Skin of body (tissue), 2 donors: ENCODE data around the gene CDC42BPB. TPM values are rescaled to one million over a fixed set of nuclear protein-coding genes. Genes with fewer than 3 reads are reported as not detected.
"Not testable (repeated sequence)": the region's sequence is repeated elsewhere in the genome, so short reads cannot be mapped to it uniquely, and the experiment has no call there.

Source experiments
- DNase-seq: peaks from one replicate; lab custom pipeline; 2025; lab: John Stamatoyannopoulos, UW
- total RNA-seq: library from RNA; depleted of rRNA; stranded (reverse); fragments of >200 nt; gene quantifications from one replicate; pipeline ENCODE4 v1.2.3, GENCODE V29; 2014

CDC42BPB gene
- total RNA-seq, 1 donor from 2014 or later = 61.6 TPM

DNA sequence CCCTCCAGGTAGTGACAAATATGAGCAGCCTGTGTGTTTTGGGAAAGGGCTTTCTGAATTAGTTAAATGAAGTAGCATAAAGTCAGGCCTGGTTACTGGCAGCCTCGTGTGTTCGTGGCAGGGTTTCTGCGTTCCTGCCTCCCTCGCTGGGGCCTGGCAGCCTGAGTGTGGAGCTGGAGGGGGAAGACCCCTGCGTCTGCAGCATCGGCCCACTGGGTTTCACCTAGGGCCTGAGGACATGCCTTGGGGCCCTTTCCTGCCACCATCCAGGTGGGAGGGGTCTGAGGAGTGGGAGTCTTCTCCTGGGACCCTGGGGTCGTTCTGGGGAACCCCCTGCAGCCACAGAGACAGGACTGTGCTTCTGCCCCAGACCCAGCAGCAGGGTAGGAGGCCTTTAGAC, 155.3 kb downstream of the CDC42BPB start:
- no peak for DNase-seq

DNA sequence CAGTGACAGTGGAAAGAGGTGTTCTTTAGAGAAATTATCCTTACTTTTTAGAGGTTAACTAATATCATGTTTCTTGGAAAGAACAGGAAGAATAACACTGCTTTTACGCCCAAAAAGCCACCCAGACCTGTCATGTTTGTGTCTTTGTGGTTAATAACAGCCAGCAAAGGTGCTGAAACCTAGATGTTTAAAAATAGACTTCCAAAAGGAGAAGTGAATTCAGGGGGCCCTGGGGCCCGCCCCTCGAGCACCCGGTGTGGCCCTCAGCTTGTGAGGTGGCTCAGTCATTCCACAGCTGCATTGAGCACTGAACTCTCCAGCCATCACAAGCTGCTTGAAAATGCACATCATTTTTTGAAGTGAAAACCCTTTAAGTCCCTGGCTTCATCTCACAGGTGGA, 155.7 kb downstream of the CDC42BPB start:
- no peak for DNase-seq

DNA sequence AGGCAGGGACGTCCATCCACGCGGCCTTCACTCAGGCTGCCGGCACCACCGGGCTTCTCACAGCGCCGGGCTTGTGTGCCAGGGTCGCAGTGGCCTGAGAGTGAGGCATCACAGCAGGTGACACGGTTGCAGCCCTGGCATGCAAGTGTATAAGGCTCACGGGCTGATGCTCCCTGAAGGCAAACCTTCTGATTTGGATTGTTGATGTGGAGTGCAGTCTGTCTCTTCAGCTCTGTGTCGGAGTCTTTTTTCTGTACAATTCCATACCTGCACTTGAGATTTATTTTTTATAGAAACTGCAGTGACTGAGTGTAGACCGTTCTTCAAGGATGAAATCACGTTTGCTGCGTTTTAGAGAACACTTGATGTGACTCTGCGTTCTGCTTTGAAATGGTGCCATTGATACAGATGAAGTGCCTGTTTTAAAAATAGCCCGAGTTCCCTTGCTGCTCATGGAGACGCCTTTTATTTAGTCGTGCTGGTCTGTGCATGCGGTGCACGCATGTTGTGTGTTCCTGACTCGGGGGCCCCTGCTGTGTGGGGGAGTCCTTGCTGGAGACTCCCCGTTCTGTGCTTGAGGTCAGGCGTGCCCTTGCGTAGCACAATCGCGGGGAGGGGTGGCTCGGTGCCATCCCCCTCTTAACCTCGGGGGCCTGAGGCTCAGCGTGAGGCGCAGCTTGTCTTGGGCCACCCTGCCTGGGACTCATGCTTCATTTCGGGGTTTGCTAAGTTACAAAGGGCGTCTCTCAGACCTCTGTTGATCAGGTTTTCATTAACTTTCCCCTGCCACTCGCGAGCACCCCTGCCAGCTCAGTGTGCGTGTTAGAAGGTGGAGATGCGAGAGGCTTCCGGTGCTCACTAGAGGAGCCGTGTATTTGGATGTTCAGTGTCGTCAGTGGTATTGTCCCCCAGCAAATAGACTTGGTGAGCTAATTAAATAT, 156.4 kb downstream of the CDC42BPB start:
- no peak for DNase-seq

DNA sequence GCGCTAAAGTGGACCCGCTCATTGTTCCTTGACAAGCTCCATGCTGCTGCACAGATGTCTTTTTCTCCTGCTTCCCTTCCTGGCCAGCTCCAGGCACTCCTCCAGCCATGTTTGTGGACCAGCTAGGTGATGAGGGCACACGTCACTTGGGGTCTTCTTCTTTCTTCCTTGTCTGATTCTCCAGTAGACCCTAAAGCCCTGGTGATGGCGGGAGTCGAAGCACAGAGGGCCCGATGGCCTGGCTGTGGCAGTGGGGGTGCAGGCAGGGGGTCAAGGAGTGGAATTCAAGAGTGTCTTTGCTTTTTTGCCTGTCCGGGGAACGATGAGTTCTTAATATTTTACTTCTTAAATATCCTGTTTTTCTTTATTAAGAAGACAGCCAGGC, 157.8 kb downstream of the CDC42BPB start:
- no peak for DNase-seq

- no peak for DNase-seq
Observed at GRCh38 chr14:102898776-102899515, 158.4 kb downstream of the CDC42BPB start.

- DNase-seq = no peak
Observed at GRCh38 chr14:102898298-102898697, 159.1 kb downstream of the CDC42BPB start.

GRCh38 chr14:102897299-102898027, 159.9 kb downstream of the CDC42BPB start:
- DNase-seq = no peak

DNA sequence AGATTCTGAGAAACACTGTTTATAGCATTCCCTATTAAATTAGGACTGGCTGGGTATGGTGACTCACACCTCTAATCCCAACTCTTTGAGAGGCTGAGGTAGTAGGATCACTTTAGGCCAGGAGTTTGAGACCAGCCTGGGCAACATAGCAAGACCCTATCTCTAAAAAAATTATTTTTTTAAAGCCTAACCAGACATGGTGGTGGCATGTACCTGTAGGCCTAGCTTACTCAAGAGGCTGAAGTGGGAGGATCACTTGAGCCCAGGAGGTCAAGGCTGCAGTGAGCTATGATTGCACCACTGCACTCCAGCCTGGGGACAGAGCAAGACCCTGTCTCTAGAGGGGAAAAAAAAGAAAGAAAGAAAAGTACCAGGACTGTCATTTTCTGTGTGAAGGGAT, 160.6 kb downstream of the CDC42BPB start:
- DNase-seq = not testable (repeated sequence)

DNA sequence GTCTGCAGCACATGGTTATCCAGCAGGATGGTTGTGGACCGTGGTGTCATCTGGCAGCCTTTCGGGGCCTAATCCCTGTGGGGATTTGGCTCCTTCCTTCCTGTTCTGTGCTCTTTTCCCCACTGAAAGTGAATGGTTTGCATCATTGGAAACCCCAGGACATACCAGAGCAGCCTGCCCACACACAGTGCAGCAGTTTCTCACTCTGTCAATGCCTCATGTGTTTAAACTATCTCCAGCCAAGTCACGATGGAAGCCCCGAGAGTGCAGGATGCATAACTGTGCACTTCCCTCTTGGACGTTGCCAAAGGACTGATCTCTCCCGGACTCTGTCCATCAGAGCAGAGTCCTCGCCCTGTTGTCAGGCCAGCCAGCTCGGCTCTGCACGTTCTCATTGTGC, 163.9 kb downstream of the CDC42BPB start:
- DNase-seq = peak; percentile 96

- no peak for DNase-seq
Observed at GRCh38 chr14:102892651-102893050, 164.7 kb downstream of the CDC42BPB start.

DNA sequence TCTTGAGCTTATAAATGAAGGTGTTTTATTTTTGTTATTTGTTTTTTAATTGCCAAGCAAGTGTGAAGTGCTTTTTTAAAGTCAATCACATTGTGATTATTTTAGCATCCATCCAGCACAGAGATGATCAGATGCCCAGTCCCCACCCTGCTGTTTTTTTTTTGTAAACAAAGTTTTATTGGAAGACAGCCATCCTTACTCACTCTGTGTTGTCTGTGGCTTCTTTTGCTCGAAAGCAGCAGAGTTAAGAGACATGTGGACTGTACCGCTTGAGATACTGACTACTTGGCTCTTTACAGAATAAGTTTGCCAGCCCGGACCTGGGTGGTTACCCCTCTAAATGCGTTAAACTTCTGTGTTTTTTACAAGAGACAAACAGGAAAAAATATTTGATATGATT, 165.8 kb downstream of the CDC42BPB start:
- DNase-seq = no peak

DNA sequence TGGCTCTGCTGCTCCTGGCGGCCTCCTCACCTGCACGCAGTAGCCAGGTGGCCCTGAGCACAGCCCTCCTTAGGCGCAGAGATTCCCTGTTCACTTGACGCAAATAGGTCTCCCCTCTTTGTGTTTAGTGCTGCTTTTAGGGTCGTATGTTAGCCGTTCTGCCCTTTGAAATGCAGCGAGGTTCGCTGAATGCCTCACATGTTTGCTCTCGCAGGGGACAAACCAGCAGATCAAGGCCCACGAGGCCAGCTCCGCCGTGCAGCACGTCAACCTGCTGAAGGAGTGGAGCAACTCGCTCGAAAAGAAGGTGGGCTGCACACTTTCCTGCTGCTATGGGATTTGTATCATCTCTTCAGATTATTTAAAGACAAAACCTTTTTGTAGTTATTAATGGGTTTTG, 166.2 kb downstream of the CDC42BPB start:
- DNase-seq = no peak

GRCh38 chr14:102889615-102890014, 167.7 kb downstream of the CDC42BPB start:
- DNase-seq = no peak

- no peak for DNase-seq
Observed at GRCh38 chr14:102888748-102889147, 168.6 kb downstream of the CDC42BPB start.

- DNase-seq = no peak
Observed at GRCh38 chr14:102885737-102886447, 171.5 kb downstream of the CDC42BPB start.

GRCh38 chr14:102883554-102883953, 173.8 kb downstream of the CDC42BPB start:
- DNase-seq = no peak

- no peak for DNase-seq
Observed at GRCh38 chr14:102883089-102883541, 174.2 kb downstream of the CDC42BPB start.
